Activated CD4-positive, alpha-beta memory T cell treated with anti-CD3 and anti-CD28 coated beads for 36 hours (primary cell): ENCODE data around the gene SPON2. TPM values are rescaled to one million over a fixed set of nuclear protein-coding genes. Genes with fewer than 3 reads are reported as not detected.

Experiments
- CTCF ChIA-PET: fragments of 350-600 bp; sonication (Branson Sonifier 250); formaldehyde crosslinking; loops from one replicate; lab custom pipeline; 2021; ENCODE audit warnings: antibody characterized with exemption, inconsistent platforms; lab: Charles Lee
- POLR2A ChIA-PET: fragments of 350-600 bp; sonication (Branson Sonifier 250); formaldehyde crosslinking; loops from one replicate; lab custom pipeline; 2021; ENCODE audit warnings: antibody characterized with exemption; lab: Charles Lee
- DNase-seq: peaks from one replicate; pipeline ENCODE4 v3.0.0-alpha.2; 2020
- H3K27ac Mint-ChIP-seq: one replicate; pipeline ENCODE4 v1.8.0; 2021; ENCODE audit warnings: mixed read lengths
- H3K27me3 Mint-ChIP-seq: one replicate; pipeline ENCODE4 v1.8.0; 2021; ENCODE audit warnings: mixed read lengths
- H3K36me3 Mint-ChIP-seq: one replicate; pipeline ENCODE4 v1.8.0; 2021; ENCODE audit warnings: mixed read lengths
- H3K4me1 Mint-ChIP-seq: one replicate; pipeline ENCODE4 v1.8.0; 2021; ENCODE audit warnings: low read depth, mixed read lengths
- H3K4me3 Mint-ChIP-seq: one replicate; pipeline ENCODE4 v1.8.0; 2021; ENCODE audit warnings: mild to moderate bottlenecking, mixed read lengths
- H3K9me3 Mint-ChIP-seq: one replicate; pipeline ENCODE4 v1.8.0; 2021; ENCODE audit warnings: mixed read lengths
- intact Hi-C: fragments of 100-400 bp; cut with micrococcal nuclease; formaldehyde crosslinking; loops from one replicate; pipeline ENCODE4 v1.15.1; 2023
- total RNA-seq, 2 experiments: library from RNA; stranded (reverse); gene quantifications; one replicate each; pipeline ENCODE4 v1.2.3, GENCODE V29; 2021

SPON2 gene
- total RNA-seq, 2 experiments from 2014 or later = 9.0 to 9.5 TPM

DNA sequence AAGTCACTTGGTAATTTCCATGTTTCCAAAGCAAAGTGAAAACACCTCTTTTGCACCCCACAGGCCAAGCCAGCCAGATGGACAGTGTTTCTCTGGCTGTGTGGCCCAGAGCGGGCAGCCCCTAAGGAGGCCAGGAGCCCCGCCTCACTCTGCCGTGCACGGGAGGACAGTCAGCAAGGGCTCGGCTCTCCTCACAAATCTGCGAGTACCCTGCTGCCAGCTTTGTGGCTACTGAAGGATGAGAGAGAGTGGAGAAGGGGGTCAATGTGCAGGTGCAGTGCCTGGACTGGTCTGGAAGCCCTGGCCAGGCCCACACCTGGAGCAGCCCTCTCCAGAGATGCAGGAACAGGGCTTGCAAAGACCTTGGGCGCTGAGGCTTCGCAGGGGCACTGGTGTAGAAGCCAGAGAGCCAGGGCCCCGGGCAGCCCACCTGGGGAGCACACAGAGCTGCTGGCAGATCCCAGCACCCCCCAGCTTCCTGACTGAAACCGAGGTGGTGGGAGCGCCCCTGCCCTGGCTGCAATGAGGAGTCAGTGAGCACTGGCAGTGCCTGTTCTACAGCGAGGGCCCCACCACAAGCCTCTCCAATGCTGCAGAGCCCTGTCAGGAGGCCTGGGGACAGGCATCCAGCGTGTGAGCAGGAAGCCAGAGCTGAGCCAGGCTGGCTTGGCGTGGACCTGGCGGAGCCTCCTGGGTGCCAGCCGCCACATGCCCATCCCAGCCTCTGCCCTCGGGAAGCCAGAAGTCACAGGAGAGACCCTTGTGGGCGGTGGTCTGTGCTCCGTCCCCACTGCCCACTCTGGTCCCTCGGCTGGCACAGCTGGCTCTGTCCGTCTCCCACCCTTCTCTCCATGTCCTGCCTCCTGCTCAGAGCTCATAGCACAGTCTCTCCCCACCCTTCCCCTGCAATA lies 3.9 kb downstream of the SPON2 start:
- H3K9me3 Mint-ChIP-seq = no peaks in the 10 kb centered on the region
- H3K4me1 Mint-ChIP-seq = peaks cover 13% of the 10 kb centered on the region
- H3K4me3 Mint-ChIP-seq = peak overlapping the region; percentile 74
- POLR2A ChIA-PET = interaction anchor here (1.1 to 1.5 kb wide), 4 partner anchors 33 to 99 kb away, joined by 5 to 6 read pairs (median 5); partner anchors contain the start of gene CTBP1
- CTCF ChIA-PET = interaction anchor here (0.9 to 5.0 kb wide), 17 partner anchors 13 to 185 kb away, joined by 3 to 62 read pairs (median 6); no protein-coding TSS in a partner anchor
- intact Hi-C loops = no loop called here
- no peaks in the 10 kb centered on the region for H3K36me3 Mint-ChIP-seq
- no peak for DNase-seq
- peaks cover 13% of the 10 kb centered on the region for H3K27me3 Mint-ChIP-seq
- peak overlapping the region; percentile 33 for H3K27ac Mint-ChIP-seq

DNA sequence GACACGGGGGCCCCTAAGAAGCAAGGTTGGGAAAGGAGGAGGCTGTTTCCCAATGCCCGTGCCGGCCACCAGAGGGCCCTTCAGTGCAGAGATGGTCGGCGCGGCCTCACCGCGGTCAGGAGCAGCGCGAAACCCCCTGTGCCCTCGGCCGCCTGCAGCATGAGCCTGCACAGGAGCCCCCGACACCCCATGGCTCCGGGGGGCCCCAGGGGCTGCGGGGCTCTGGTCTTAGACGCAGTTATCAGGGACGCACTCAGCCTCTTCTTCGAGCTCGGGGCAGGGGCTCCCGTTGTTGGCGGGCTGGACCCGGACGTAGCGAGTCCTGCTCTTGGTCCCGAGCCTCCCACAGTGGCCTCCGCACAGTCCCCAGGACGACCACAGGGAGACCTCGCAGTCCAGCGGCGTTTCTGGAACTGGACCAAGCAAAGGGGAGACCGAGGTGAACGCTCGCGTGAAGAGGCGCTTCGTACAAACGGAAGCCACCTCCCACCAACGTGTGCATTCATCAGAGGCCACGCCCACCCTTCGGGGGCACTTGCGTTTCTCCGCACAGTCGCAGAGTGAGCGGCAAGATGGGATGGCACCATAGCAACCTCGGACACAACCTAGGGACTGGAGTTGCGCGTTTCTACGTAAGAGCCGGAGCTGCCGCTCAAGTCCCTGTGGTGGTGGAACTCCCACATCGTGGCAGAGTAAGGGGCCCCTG lies 5.0 kb downstream of the SPON2 start:
- peak; percentile 94 for DNase-seq
- Mint-ChIP-seq H3K27ac (no peak overlapping the region), H3K4me1 (peaks cover 17% of the 10 kb centered on the region), H3K4me3 (peak overlapping the region; percentile 74), H3K27me3 (peaks cover 12% of the 10 kb centered on the region), H3K36me3 (no peaks in the 10 kb centered on the region), H3K9me3 (no peaks in the 10 kb centered on the region)
- CTCF ChIA-PET = interaction anchor here (0.6 to 5.0 kb wide), 27 partner anchors 9 to 186 kb away, joined by 3 to 62 read pairs (median 4); partner anchors contain the start of gene MAEA
- intact Hi-C loops = loop anchor here (1.0 to 2.0 kb wide), 7 partner anchors 35 to 184 kb away; partner anchors contain the start of genes CTBP1, MAEA and UVSSA
- POLR2A ChIA-PET = interaction anchor here (1.1 to 1.5 kb wide), 4 partner anchors 34 to 100 kb away, joined by 5 to 6 read pairs (median 5); partner anchors contain the start of gene CTBP1

DNA sequence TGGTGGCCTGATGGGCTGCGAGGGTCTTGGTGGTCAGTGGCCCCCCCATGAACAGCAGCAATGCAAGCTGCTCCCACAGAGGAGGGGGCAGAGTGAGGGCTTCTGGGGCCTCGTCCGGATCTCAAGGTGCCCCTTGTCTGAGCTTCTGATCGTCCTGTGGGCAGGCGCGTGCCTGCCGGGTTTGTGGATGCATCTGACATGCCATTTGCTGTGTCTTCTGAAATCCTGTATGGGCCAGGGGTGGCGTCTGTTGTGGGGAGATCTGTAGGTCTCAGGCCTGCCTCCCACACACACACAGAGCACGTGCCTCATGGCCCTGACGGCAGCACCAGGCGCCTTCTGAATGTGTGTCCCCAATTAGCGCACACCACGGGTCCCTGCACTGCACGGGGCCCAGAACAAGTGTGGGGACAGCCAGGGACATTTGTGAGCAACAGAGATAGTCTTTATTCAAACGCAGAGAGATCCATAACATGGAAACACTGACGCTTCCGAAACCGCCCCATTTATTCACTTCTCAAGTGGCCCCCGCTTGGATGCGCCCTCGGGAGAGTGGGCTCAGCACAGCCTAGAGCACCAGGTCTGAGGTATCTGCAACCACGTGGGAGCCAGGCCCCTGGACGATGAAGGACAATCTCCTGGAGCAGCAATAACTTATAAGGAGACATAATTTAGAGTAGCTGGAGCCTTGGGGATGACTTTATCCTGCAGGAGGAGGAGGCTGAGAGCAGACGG lies 5.7 kb downstream of the SPON2 start:
- Mint-ChIP-seq H3K4me3 (peak overlapping the region; percentile 74), H3K4me1 (peaks cover 15% of the 10 kb centered on the region), H3K9me3 (no peaks in the 10 kb centered on the region), H3K27me3 (peaks cover 12% of the 10 kb centered on the region), H3K27ac (no peak overlapping the region), H3K36me3 (no peaks in the 10 kb centered on the region)
- POLR2A ChIA-PET = interaction anchor here (1.5 kb wide), 2 partner anchors 35 to 82 kb away, joined by 6 read pairs; partner anchors contain the start of gene CTBP1
- no peak for DNase-seq
- intact Hi-C loops = loop anchor here (1.0 to 2.0 kb wide), 7 partner anchors 36 to 185 kb away; partner anchors contain the start of genes CTBP1, MAEA and UVSSA
- CTCF ChIA-PET = interaction anchor here (0.6 to 5.0 kb wide), 21 partner anchors 10 to 186 kb away, joined by 3 to 62 read pairs (median 6); no protein-coding TSS in a partner anchor

DNA sequence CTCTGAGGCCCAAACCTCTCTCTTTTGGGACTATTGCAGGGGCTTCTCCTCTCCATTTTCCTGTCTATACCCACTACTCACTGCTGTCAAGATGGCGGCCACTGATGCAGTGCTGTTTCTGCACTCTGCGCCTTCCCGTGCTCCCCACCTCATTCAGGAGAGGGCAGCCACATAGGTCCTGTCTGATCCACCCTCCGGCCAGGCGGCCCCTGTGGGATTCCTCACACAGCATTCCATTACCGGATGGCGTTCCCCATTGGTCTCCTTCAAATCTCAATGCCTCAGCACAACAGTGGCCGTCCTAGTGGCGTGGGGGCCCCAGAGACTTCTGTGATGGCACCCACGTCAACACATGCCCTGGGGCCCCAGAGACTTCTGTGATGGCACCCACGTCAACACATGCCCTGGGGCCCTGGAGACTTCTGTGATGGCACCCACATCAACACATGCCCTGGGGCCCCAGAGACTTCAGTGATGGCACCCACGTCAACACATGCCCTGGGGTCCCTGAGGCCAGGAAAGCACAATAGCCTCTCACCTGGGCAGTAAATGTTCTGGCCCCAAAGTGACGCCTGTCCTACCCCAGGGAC lies 7.3 kb downstream of the SPON2 start:
- Mint-ChIP-seq H3K36me3 (no peaks in the 10 kb centered on the region), H3K27ac (no peak overlapping the region), H3K27me3 (peaks cover 6% of the 10 kb centered on the region), H3K4me1 (peaks cover 11% of the 10 kb centered on the region), H3K4me3 (no peak overlapping the region), H3K9me3 (no peaks in the 10 kb centered on the region)
- POLR2A ChIA-PET = no interaction called here
- CTCF ChIA-PET = interaction anchor here (2.7 to 5.0 kb wide), 2 partner anchors 34 to 103 kb away, joined by 14 to 62 read pairs; no protein-coding TSS in a partner anchor
- intact Hi-C loops = no loop called here
- no peak for DNase-seq

DNA sequence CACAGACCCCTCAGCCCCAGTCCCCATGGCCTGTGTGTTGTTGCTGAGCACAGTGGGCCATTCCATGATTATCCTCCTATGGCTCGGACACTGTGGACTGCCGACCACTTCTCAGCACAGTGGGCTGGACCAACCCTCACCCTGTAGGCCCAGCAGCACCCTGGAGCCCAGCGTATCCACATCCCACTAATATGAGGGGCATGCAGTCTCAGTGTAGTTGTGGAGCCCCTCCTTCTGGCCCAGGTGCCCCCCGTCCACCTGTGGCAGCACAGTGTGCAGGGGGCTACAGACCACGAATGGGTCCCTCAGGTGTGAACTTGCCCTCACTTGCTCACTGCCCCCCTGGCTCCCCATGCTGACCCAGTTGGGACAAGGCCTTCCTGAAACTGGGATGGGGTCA lies 7.9 kb downstream of the SPON2 start:
- intact Hi-C loops = no loop called here
- CTCF ChIA-PET = interaction anchor here (2.5 kb wide), 1 partner anchor 104 kb away, joined by 18 read pairs; no protein-coding TSS in a partner anchor
- no peaks in the 10 kb centered on the region for H3K9me3 Mint-ChIP-seq
- H3K27ac Mint-ChIP-seq = no peak overlapping the region
- no peak for DNase-seq
- POLR2A ChIA-PET = no interaction called here
- peaks cover 11% of the 10 kb centered on the region for H3K4me1 Mint-ChIP-seq
- H3K27me3 Mint-ChIP-seq = peaks cover 5% of the 10 kb centered on the region
- H3K36me3 Mint-ChIP-seq = no peaks in the 10 kb centered on the region
- H3K4me3 Mint-ChIP-seq = no peak overlapping the region

DNA sequence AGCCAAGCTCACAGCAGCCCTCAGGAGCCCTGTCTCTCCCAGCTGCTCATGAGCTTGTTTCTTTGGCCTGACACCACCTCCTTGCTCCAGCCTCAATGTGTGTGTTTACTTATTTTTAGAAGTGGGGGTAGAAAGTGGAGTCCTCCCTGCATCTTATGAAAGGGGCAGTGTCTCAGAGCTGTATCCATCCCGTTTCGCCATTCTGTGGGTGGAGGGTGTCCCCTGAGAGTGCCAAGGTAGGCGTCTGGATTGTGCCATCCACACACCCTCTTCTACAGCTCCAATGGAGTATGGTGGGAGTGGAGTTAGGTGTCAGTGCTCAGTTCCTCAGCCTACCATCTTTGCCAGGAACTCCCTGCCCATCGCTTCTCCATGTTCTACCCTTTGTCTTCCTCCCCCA lies 8.3 kb downstream of the SPON2 start:
- peaks cover 3% of the 10 kb centered on the region for H3K27me3 Mint-ChIP-seq
- H3K4me1 Mint-ChIP-seq = peaks cover 11% of the 10 kb centered on the region
- no peaks in the 10 kb centered on the region for H3K36me3 Mint-ChIP-seq
- H3K4me3 Mint-ChIP-seq = no peak overlapping the region
- no peaks in the 10 kb centered on the region for H3K9me3 Mint-ChIP-seq
- ChIA-PET CTCF (interaction anchor here (1.2 to 2.5 kb wide), 2 partner anchors 33 to 104 kb away, joined by 3 to 18 read pairs; no protein-coding TSS in a partner anchor), POLR2A (no interaction called here)
- intact Hi-C loops = no loop called here
- no peak for DNase-seq
- no peak overlapping the region for H3K27ac Mint-ChIP-seq

DNA sequence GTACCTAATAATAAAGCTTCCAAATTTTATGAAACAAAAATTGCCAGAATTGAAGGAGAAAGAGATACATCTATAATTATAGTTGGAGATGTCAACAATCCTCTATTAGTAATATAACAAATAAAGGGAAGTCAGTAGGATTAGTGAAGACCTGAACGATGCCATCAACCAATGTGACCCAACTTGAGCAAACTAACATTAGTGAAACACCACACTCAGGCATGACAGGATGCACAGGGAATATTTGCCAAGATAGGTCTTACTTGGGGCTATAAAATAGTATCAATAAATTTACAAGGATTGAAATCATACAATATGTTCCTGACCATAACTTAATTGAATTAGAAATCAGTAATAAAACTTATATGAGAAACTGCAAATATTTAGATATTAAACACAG lies 12.0 kb downstream of the SPON2 start:
- no peak for DNase-seq
- peaks cover 6% of the 10 kb centered on the region for H3K4me1 Mint-ChIP-seq
- POLR2A ChIA-PET = no interaction called here
- intact Hi-C loops = no loop called here
- no peak overlapping the region for H3K4me3 Mint-ChIP-seq
- no peaks in the 10 kb centered on the region for H3K36me3 Mint-ChIP-seq
- H3K27ac Mint-ChIP-seq = no peak overlapping the region
- CTCF ChIA-PET = no interaction called here
- H3K9me3 Mint-ChIP-seq = peaks cover 10% of the 10 kb centered on the region
- peaks cover 1% of the 10 kb centered on the region for H3K27me3 Mint-ChIP-seq

DNA sequence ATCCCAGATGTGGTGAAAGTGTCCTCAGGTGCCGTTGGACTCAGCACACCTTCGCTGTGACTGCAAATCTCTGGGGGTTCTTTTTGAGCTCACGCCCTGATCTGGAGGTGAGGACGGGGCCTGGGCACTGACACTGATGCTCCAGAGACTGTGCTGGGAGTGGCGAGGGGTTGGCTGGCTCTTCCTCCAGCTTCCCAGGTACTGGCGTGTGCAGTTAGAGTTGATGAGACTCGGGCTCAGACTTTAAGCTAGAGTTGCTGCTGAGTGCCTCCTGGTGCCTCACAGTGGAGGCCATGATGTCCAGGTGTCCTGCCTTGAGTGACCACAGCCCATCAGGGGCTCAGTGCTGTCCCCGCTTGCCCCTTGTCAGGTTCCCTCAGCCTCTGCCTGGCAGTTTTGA lies 16.3 kb downstream of the SPON2 start:
- intact Hi-C loops = no loop called here
- Mint-ChIP-seq H3K9me3 (peaks cover 10% of the 10 kb centered on the region), H3K27me3 (peaks cover 9% of the 10 kb centered on the region), H3K4me1 (no peaks in the 10 kb centered on the region), H3K4me3 (no peak overlapping the region), H3K27ac (no peak overlapping the region), H3K36me3 (no peaks in the 10 kb centered on the region)
- ChIA-PET POLR2A (no interaction called here), CTCF (interaction anchor here (1.6 kb wide), 1 partner anchor 11 kb away, joined by 7 read pairs; no protein-coding TSS in a partner anchor)
- no peak for DNase-seq

DNA sequence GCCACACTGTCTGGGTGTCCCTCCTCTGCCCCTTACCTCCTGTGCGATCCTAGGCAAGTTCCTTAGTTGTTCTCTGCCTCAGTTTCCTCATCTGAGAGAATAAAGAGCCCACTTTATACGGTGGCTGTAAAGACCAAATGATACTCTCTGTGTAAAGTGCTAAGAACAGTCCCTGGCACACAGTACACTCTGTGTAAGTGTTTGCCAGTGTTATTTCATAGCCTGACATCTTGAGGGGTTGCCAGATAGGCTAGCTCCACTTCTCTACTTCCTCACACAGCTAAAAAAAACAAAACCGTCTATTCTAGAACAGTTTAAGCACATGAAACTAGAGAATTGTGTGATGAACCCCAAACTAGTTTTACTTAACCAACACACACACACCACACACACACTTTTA lies 17.1 kb downstream of the SPON2 start:
- POLR2A ChIA-PET = no interaction called here
- intact Hi-C loops = no loop called here
- H3K27me3 Mint-ChIP-seq = peaks cover 9% of the 10 kb centered on the region
- H3K4me1 Mint-ChIP-seq = no peaks in the 10 kb centered on the region
- H3K27ac Mint-ChIP-seq = no peak overlapping the region
- CTCF ChIA-PET = no interaction called here
- no peaks in the 10 kb centered on the region for H3K36me3 Mint-ChIP-seq
- DNase-seq = no peak
- no peak overlapping the region for H3K4me3 Mint-ChIP-seq
- H3K9me3 Mint-ChIP-seq = peaks cover 10% of the 10 kb centered on the region

DNA sequence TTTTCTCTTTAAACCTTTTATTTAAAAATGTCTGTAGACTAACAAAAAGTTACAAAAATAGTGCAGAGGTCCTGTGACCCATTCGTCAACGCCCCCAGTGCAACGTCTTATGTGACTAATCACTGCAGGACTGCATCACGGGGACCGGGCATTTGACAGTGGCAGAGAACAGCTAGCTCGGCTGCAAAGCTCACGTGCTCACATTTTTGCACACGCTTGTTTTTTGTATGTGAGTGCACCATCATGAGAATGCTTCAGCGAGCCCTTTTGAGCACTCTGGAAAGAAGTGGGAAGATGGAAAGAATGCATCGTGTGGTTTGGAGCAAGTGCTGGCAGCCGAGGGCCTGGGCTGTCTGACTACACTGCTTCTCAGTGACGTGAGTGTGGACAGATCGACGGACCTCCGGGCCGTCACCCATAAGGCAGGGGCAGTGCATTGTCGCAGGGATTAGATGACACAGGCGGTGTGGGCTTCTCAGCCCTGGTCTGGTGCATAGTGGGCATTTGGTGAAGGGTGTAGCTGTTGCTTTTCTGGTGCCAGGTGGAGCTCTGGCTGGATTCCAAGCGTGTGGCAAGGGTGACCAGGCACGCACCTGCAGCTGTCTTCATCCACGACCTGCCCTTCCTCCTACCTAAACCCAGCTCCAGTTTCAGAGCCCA lies 17.7 kb downstream of the SPON2 start:
- intact Hi-C loops = no loop called here
- Mint-ChIP-seq H3K27me3 (peaks cover 9% of the 10 kb centered on the region), H3K36me3 (no peaks in the 10 kb centered on the region), H3K4me1 (no peaks in the 10 kb centered on the region), H3K4me3 (no peak overlapping the region), H3K9me3 (peaks cover 10% of the 10 kb centered on the region), H3K27ac (no peak overlapping the region)
- ChIA-PET CTCF (no interaction called here), POLR2A (no interaction called here)
- no peak for DNase-seq
